Adipose tissue (tissue), 3 donors: ENCODE measurements around the gene AFAP1. TPM values are rescaled to one million over a fixed set of nuclear protein-coding genes. Genes with fewer than 3 reads are reported as not detected.

Experiments used
- H3K27ac ChIP-seq: one replicate; pipeline ENCODE4 v1.5.1; 2013; ENCODE audit warnings: low read depth, low read length
- WGBS, 3 donors: extraction: QIAGEN DNeasy Blood & Tissue Kit; methylation state at CpG; one replicate each; pipeline ENCODE4 v1.1.7; 2013; 5-methylcytosine and 5-hydroxymethylcytosine counted together
- polyA plus RNA-seq, 3 donors: library from polyadenylated mRNA; stranded (reverse); fragments of 200-250 nt; gene quantifications; one replicate each; pipeline ENCODE4 v1.2.3, GENCODE V29; 2013
- donor health status: healthy with polysubstance abuse.
- donor health status: Bipolar disorder and iron deficiency.
- donor health status: healthy.

Gene AFAP1
- polyA plus RNA-seq, 3 donors, result 3.4 to 11.8 (median 10.9) TPM

- WGBS, 3 donors, result 94 to 97% (median 97%) methylated on average over 16 of the region's 16 CpGs
These were observed 216.0 kb downstream of the AFAP1 start for GRCh38 chr4:7723625-7724024.

DNA sequence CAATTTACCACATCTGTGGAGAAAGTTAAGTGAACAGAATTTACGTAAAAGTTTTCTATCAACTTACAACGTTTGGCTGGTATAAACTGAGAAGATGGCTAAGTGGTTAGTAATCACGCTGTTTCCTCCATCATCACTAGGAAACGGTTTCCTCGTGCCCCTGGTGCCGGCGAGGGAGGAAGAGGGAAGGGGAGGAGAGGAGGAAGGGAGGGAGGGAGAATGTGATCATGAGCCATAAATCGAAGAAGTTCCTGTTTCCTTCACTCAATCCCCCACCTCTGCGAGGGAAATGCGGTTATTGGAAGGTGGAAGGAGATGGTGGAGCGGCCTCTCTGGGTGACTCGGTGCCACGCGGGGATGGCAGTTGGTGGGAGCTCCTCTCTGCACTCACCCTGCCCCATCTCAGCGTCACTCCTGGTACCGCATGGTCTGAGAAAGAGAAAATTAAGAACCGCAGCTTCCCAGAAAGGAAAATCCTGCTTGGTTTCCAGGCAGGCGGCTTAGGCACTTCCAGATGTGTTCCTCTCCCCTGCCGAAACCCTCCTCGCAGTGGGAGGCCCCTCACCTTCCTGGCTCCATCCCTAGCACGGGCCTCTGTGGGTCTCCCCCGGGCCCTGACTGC, 216.8 kb downstream of the AFAP1 start:
- no peak overlapping the region for H3K27ac ChIP-seq
- WGBS, 3 donors, result 42 to 60% (median 50%) methylated on average over 21 to 22 of the region's 22 CpGs

More at GRCh38 chr4:7723625-7724024, 216.0 kb downstream of the AFAP1 start:
- H3K27ac ChIP-seq, result no peak overlapping the region

GRCh38 chr4:7721984-7722551, 217.6 kb downstream of the AFAP1 start:
- H3K27ac ChIP-seq, result no peak overlapping the region
- whole genome bisulfite sequencing, 3 donors, result 61 to 65% (median 65%) methylated on average over 13 of the region's 13 CpGs

- H3K27ac ChIP-seq, result no peak overlapping the region
- WGBS, 3 donors, result 18 to 29% (median 27%) methylated on average over 33 of the region's 33 CpGs
These were observed 220.1 kb downstream of the AFAP1 start for GRCh38 chr4:7719354-7720174.

GRCh38 chr4:7717946-7718490, 221.6 kb downstream of the AFAP1 start:
- no peak overlapping the region for H3K27ac ChIP-seq
- WGBS, 3 donors, result 51 to 78% (median 77%) methylated on average over 24 of the region's 24 CpGs

- no peak overlapping the region for H3K27ac ChIP-seq
- WGBS, 3 donors, result 80 to 92% (median 90%) methylated on average over 11 of the region's 11 CpGs
These were observed 222.5 kb downstream of the AFAP1 start for GRCh38 chr4:7717161-7717560.

GRCh38 chr4:7716010-7716721, 223.5 kb downstream of the AFAP1 start:
- no peak overlapping the region for H3K27ac ChIP-seq
- WGBS, 3 donors, result 56 to 66% (median 62%) methylated on average over 6 of the region's 6 CpGs

GRCh38 chr4:7715271-7716009, 224.2 kb downstream of the AFAP1 start:
- H3K27ac ChIP-seq, result no peak overlapping the region
- 76 to 82% (median 82%) methylated on average over 10 to 11 of the region's 11 CpGs for WGBS, 3 donors

DNA sequence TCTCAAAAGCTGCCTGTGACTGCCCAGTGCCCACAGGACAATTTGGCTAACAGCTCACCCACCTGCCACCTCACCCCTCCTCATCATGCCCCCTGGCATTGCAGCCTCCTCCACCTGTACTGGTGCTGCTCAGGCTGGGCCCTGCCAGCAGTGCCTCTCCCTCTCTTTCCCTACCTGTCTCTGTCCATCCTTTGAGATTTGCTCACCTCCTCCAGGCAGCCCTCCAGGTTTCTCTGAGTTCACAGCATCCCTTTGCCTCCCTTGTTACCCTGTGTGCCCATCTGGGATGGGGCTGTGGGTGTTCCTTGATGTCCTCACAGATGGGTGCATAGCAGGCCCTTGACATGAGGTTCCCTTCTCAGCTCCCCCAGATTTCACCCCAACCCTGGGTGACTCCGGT, 224.9 kb downstream of the AFAP1 start:
- WGBS, 3 donors, result 97 to 100% (median 100%) methylated on average over 1 of the region's 1 CpG
- no peak overlapping the region for H3K27ac ChIP-seq

- 93 to 97% (median 95%) methylated on average over 20 of the region's 20 CpGs for WGBS, 3 donors
These were observed 225.5 kb downstream of the AFAP1 start for GRCh38 chr4:7714176-7714575.

GRCh38 chr4:7713757-7714156, 225.9 kb downstream of the AFAP1 start:
- no peak overlapping the region for H3K27ac ChIP-seq
- 82 to 86% (median 83%) methylated on average over 6 to 7 of the region's 7 CpGs for WGBS, 3 donors

More at GRCh38 chr4:7714176-7714575, 225.5 kb downstream of the AFAP1 start:
- no peak overlapping the region for H3K27ac ChIP-seq

GRCh38 chr4:7712021-7712671, 227.5 kb downstream of the AFAP1 start:
- WGBS, 3 donors, result 70 to 95% (median 93%) methylated on average over 19 of the region's 19 CpGs
- H3K27ac ChIP-seq, result no peak overlapping the region

GRCh38 chr4:7711307-7711963, 228.2 kb downstream of the AFAP1 start:
- H3K27ac ChIP-seq, result no peak overlapping the region
- 90 to 96% (median 92%) methylated on average over 10 of the region's 10 CpGs for WGBS, 3 donors

DNA sequence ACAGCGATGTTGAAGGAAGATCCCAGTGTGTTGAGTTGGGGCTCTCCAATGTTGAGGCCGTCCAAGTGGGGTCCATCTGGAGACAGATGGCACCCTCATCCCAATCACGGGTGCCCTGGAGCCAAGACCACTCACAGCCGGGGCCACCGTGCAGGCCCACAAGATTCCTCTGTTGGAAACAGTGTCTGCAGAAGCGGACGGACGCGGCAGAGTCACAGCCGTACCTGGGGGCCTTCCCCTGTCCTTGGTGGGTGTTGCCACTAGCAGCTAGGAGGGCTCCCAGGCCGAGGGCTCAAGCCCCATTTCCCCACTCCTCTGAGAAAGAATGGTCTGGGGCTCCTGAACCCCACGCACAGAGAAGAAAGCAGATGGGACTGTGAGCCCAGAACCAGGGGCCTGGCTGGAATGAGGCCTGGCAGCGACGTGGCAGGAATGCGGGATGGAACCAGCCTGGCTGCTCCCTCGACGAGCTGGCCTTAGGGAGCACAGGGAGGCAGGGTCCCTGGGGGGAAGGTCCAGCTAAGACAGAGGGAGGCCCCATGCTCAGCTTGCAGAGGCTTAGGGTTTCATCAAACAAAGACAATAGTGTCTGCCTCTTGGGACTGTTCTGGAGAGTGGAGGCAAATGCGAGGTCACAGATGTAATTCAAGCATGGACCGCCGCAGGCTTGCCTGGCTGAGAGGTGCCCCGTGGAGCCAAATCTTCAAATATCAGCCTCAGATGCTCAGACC, 228.9 kb downstream of the AFAP1 start:
- WGBS, 3 donors, result 81 to 91% (median 90%) methylated on average over 21 of the region's 21 CpGs
- H3K27ac ChIP-seq, result no peak overlapping the region

- whole genome bisulfite sequencing, 3 donors, result 86 to 94% (median 93%) methylated on average over 11 of the region's 11 CpGs
- H3K27ac ChIP-seq, result no peak overlapping the region
These were observed 229.5 kb downstream of the AFAP1 start for GRCh38 chr4:7710126-7710525.

DNA sequence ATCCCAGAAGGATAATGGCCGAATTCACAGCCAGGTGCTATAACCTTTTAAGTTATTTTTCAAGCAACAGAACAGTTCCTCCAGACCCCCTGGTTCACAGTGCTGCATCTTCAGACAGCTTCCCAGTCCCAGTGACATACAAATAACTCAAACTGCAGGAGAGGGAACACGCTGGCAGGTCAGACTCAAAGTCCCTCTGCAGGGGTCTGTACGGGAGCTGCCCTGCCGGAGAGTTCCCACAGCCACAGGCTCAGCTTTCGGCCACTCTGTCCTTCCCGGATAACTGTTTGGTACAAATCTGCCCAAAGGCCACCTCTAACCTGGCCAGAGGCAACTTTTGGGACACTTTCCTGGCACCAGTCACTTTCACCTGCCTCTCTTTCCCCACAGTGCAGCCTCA, 230.2 kb downstream of the AFAP1 start:
- H3K27ac ChIP-seq, result no peak overlapping the region
- WGBS, 3 donors, result 75 to 89% (median 87%) methylated on average over 6 of the region's 6 CpGs
